Measurements from ENCODE around the gene DBT.

- TF ChIP-seq, protein P1, sequence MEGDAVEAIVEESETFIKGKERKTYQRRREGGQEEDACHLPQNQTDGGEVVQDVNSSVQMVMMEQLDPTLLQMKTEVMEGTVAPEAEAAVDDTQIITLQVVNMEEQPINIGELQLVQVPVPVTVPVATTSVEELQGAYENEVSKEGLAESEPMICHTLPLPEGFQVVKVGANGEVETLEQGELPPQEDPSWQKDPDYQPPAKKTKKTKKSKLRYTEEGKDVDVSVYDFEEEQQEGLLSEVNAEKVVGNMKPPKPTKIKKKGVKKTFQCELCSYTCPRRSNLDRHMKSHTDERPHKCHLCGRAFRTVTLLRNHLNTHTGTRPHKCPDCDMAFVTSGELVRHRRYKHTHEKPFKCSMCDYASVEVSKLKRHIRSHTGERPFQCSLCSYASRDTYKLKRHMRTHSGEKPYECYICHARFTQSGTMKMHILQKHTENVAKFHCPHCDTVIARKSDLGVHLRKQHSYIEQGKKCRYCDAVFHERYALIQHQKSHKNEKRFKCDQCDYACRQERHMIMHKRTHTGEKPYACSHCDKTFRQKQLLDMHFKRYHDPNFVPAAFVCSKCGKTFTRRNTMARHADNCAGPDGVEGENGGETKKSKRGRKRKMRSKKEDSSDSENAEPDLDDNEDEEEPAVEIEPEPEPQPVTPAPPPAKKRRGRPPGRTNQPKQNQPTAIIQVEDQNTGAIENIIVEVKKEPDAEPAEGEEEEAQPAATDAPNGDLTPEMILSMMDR (IDR thresholded peaks at IDR 0.05 in 2 of 3, conservative IDR thresholded peaks at IDR 0.05 in 1 of 3; ENCODE audit: borderline replicate concordance in 1 of 3, insufficient read depth in 1 of 3, low read depth in 2 of 3, low read length in 2 of 3), result no peak
- no peak for TF ChIP-seq CEBPB (IDR thresholded peaks at IDR 0.05; ENCODE audit: low read depth)
- TF ChIP-seq, protein P2, sequence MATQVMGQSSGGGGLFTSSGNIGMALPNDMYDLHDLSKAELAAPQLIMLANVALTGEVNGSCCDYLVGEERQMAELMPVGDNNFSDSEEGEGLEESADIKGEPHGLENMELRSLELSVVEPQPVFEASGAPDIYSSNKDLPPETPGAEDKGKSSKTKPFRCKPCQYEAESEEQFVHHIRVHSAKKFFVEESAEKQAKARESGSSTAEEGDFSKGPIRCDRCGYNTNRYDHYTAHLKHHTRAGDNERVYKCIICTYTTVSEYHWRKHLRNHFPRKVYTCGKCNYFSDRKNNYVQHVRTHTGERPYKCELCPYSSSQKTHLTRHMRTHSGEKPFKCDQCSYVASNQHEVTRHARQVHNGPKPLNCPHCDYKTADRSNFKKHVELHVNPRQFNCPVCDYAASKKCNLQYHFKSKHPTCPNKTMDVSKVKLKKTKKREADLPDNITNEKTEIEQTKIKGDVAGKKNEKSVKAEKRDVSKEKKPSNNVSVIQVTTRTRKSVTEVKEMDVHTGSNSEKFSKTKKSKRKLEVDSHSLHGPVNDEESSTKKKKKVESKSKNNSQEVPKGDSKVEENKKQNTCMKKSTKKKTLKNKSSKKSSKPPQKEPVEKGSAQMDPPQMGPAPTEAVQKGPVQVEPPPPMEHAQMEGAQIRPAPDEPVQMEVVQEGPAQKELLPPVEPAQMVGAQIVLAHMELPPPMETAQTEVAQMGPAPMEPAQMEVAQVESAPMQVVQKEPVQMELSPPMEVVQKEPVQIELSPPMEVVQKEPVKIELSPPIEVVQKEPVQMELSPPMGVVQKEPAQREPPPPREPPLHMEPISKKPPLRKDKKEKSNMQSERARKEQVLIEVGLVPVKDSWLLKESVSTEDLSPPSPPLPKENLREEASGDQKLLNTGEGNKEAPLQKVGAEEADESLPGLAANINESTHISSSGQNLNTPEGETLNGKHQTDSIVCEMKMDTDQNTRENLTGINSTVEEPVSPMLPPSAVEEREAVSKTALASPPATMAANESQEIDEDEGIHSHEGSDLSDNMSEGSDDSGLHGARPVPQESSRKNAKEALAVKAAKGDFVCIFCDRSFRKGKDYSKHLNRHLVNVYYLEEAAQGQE (IDR thresholded peaks at IDR 0.05; ENCODE audit: low read depth), result no peak
- TF ChIP-seq POLR2A (IDR thresholded peaks at IDR 0.05; ENCODE audit: borderline replicate concordance, extremely low read depth, insufficient read depth, insufficient read length), result no peak
- TF ChIP-seq POLR2AphosphoS5 (IDR thresholded peaks at IDR 0.05; ENCODE audit: low read depth, low read length), result no peak
These were observed 18.9 kb downstream of the DBT start for GRCh38 chr1:100230765-100231164.

All from HCT116 (cell line).